OCI-LY1 (cell line): ENCODE results near the gene NEIL1.

Source experiments
- H2AFZ ChIP-seq: fragments of 200-600 bp; sonication (generic), shearing (Covaris generic); 2 replicates; pipeline ENCODE4 v1.6.0; 2014; ENCODE audit warnings: antibody characterized with exemption, mild to moderate bottlenecking, low read length
- H3F3A ChIP-seq: fragments of 200-600 bp; sonication (generic), shearing (Covaris generic); 2 replicates; pipeline ENCODE4 v1.6.0; 2014; ENCODE audit warnings: mild to moderate bottlenecking, antibody characterized with exemption, low read length, moderate library complexity; ENCODE audit not compliant: insufficient read depth
- H3K27ac ChIP-seq: fragments of 200-600 bp; sonication (generic); 2 replicates; pipeline ENCODE4 v1.5.1; 2014; ENCODE audit warnings: low read length, mixed run types, mild to moderate bottlenecking, low read depth; ENCODE audit not compliant: poor library complexity, severe bottlenecking
- H3K27me3 ChIP-seq: fragments of 200-600 bp; sonication (generic); 2 replicates; pipeline ENCODE4 v1.6.0; 2014; ENCODE audit warnings: antibody characterized with exemption, mild to moderate bottlenecking, low read length, moderate library complexity; ENCODE audit not compliant: insufficient read depth
- H3K36me3 ChIP-seq: fragments of 200-600 bp; sonication (generic); 2 replicates; pipeline ENCODE4 v1.6.1; 2014; ENCODE audit warnings: mild to moderate bottlenecking, antibody characterized with exemption, low read length, moderate library complexity, mixed read lengths; ENCODE audit not compliant: insufficient read depth
- H3K4me1 ChIP-seq: fragments of 200-600 bp; sonication (generic); 2 replicates; pipeline ENCODE4 v1.5.1; 2014; ENCODE audit warnings: mild to moderate bottlenecking, low read length, moderate library complexity; ENCODE audit not compliant: insufficient read depth, severe bottlenecking
- H3K4me2 ChIP-seq: fragments of 200-600 bp; sonication (generic), shearing (Covaris generic); 2 replicates; pipeline ENCODE4 v1.6.1; 2014; ENCODE audit warnings: low read length
- H3K4me3 ChIP-seq: fragments of 200-600 bp; sonication (generic); 2 replicates; pipeline ENCODE4 v1.5.1; 2014; ENCODE audit warnings: low read length, low read depth, mild to moderate bottlenecking, mixed read lengths; ENCODE audit not compliant: poor library complexity, severe bottlenecking
- H3K79me2 ChIP-seq: fragments of 200-600 bp; shearing (Covaris generic); 2 replicates; pipeline ENCODE4 v1.6.1; 2016; ENCODE audit warnings: mixed run types, low read length, mixed read lengths; ENCODE audit not compliant: insufficient read depth
- H3K9ac ChIP-seq: fragments of 200-600 bp; sonication (generic), shearing (Covaris generic); 2 replicates; pipeline ENCODE4 v1.6.1; 2014; ENCODE audit warnings: mild to moderate bottlenecking, low read length, mixed read lengths
- H3K9me2 ChIP-seq: fragments of 200-600 bp; sonication (generic), shearing (Covaris generic); 2 replicates; pipeline ENCODE4 v1.6.1; 2014; ENCODE audit warnings: low read depth, mild to moderate bottlenecking, low read length, mixed read lengths
- H3K9me3 ChIP-seq: fragments of 200-600 bp; shearing (Covaris generic); 2 replicates; pipeline ENCODE4 v1.6.1; 2014; ENCODE audit warnings: low read length, mixed read lengths
- H4K20me1 ChIP-seq: fragments of 200-600 bp; sonication (generic), shearing (Covaris generic); 2 replicates; pipeline ENCODE4 v1.6.0; 2016; ENCODE audit warnings: mild to moderate bottlenecking, low read length; ENCODE audit not compliant: insufficient read depth
- CTCF ChIP-seq: fragments of 200-600 bp; sonication (generic), shearing (Covaris generic); IDR thresholded peaks from 2 replicates; pipeline ENCODE4 v1.5.1; 2017; ENCODE audit warnings: mild to moderate bottlenecking, antibody characterized with exemption, low read length, moderate library complexity, mixed read lengths
- EZH2 ChIP-seq: fragments of 200-600 bp; sonication (generic), shearing (Covaris generic); IDR thresholded peaks from 2 replicates; pipeline ENCODE4 v1.8.0; 2017; ENCODE audit warnings: borderline replicate concordance, mixed run types, mild to moderate bottlenecking, antibody characterized with exemption, low read length, moderate library complexity, mixed read lengths

NEIL1 gene

GRCh38 chr15:75349851-75350588 is 3.2 kb downstream of the NEIL1 start:
- no peaks in the 10 kb centered on the region for H4K20me1 ChIP-seq
- H3K4me1 ChIP-seq, result peaks cover 42% of the 10 kb centered on the region
- H3K4me3 ChIP-seq, result peak overlapping the region; percentile 90
- H3K9ac ChIP-seq, result no peak overlapping the region
- H3K79me2 ChIP-seq, result no peaks in the 10 kb centered on the region
- no peaks in the 10 kb centered on the region for H3K9me3 ChIP-seq
- peak overlapping the region; percentile 9; the same call in 1 of the 2 replicates for H3K4me2 ChIP-seq
- no peaks in the 10 kb centered on the region for H3F3A ChIP-seq
- no peak for TF ChIP-seq EZH2
- TF ChIP-seq CTCF, result no peak
- H3K27ac ChIP-seq, result peak overlapping the region; percentile 93
- H2AFZ ChIP-seq, result no peak overlapping the region
- no peaks in the 10 kb centered on the region for H3K9me2 ChIP-seq
- peaks cover 60% of the 10 kb centered on the region for H3K36me3 ChIP-seq
- no peaks in the 10 kb centered on the region for H3K27me3 ChIP-seq

GRCh38 chr15:75350601-75351361 is 3.9 kb downstream of the NEIL1 start:
- TF ChIP-seq CTCF (no peak), EZH2 (no peak)
- peak overlapping the region; percentile 93 for H3K27ac ChIP-seq

GRCh38 chr15:75352186-75353080 is 5.6 kb downstream of the NEIL1 start:
- Histone ChIP-seq H3F3A (no peaks in the 10 kb centered on the region), H4K20me1 (no peaks in the 10 kb centered on the region), H2AFZ (no peak overlapping the region), H3K27me3 (no peaks in the 10 kb centered on the region), H3K9me3 (no peaks in the 10 kb centered on the region), H3K4me2 (no peak overlapping the region), H3K4me3 (no peak overlapping the region), H3K4me1 (peaks cover 21% of the 10 kb centered on the region), H3K9me2 (no peaks in the 10 kb centered on the region), H3K79me2 (no peaks in the 10 kb centered on the region), H3K36me3 (peaks cover 69% of the 10 kb centered on the region), H3K9ac (no peak overlapping the region), H3K27ac (no peak overlapping the region)
- TF ChIP-seq CTCF (no peak), EZH2 (no peak)

More at GRCh38 chr15:75350601-75351361, 3.9 kb downstream of the NEIL1 start:
- Histone ChIP-seq H3K9ac (no peak overlapping the region), H3K4me2 (no peak overlapping the region), H3K27me3 (no peaks in the 10 kb centered on the region), H3K79me2 (no peaks in the 10 kb centered on the region), H3K9me2 (no peaks in the 10 kb centered on the region), H3F3A (no peaks in the 10 kb centered on the region), H4K20me1 (no peaks in the 10 kb centered on the region), H2AFZ (no peak overlapping the region), H3K9me3 (no peaks in the 10 kb centered on the region), H3K4me3 (no peak overlapping the region), H3K4me1 (peaks cover 35% of the 10 kb centered on the region), H3K36me3 (peaks cover 63% of the 10 kb centered on the region)
